Measurements from ENCODE around the gene UBASH3A. TPM values are rescaled to one million over a fixed set of nuclear protein-coding genes. Genes with fewer than 3 reads are reported as not detected.
A peak's percentile ranks its signal among the peaks of the same experiment; 100 is the strongest.

The UBASH3A gene
- total and polyA plus RNA-seq, 4 donors, result 0.10 to 1.4 (median 0.75) TPM; not detected in 1

GRCh38 chr21:42377211-42377950, 26.3 kb upstream of the UBASH3A start:
- H3K4me1 ChIP-seq (ENCODE audit: control insufficient read depth in 1 of 2, insufficient read depth in 2 of 2, low read length in 2 of 2), result no peaks in the 10 kb centered on the region
- intact Hi-C loops (cut with DNase I), result no loop called here
- 71 to 72% methylated on average over 24 of the region's 24 CpGs for WGBS, 2 donors
- H3K27me3 ChIP-seq (ENCODE audit: control insufficient read depth in 1 of 2, insufficient read depth in 2 of 2, low read length in 1 of 2), result no peaks in the 10 kb centered on the region
- H3K9me3 ChIP-seq (ENCODE audit: control insufficient read depth, low read length), result peaks cover 8% of the 10 kb centered on the region
- H3K27ac ChIP-seq (ENCODE audit: low read depth in 1 of 2, low read length in 2 of 2), result no peak overlapping the region
- DNase-seq (peak in 1 of 2 donors; percentile 54), ATAC-seq (ENCODE audit: low FRiP score) (no peak)
- no peak overlapping the region for H3K4me3 ChIP-seq (ENCODE audit: low read length in 2 of 2)
- H3K36me3 ChIP-seq (ENCODE audit: control insufficient read depth in 1 of 2, insufficient read depth in 2 of 2, low read length in 1 of 2), result no peaks in the 10 kb centered on the region

- 84 to 85% methylated on average over 5 of the region's 5 CpGs for WGBS, 2 donors
- DNase-seq (peak in 1 of 2 donors; percentile 40), ATAC-seq (ENCODE audit: low FRiP score) (no peak)
- Histone ChIP-seq H3K36me3 (ENCODE audit: control insufficient read depth in 1 of 2, insufficient read depth in 2 of 2, low read length in 1 of 2) (no peaks in the 10 kb centered on the region), H3K27me3 (ENCODE audit: control insufficient read depth in 1 of 2, insufficient read depth in 2 of 2, low read length in 1 of 2) (no peaks in the 10 kb centered on the region), H3K27ac (ENCODE audit: low read depth in 1 of 2, low read length in 2 of 2) (no peak overlapping the region), H3K4me3 (ENCODE audit: low read length in 2 of 2) (no peak overlapping the region), H3K4me1 (ENCODE audit: control insufficient read depth in 1 of 2, insufficient read depth in 2 of 2, low read length in 2 of 2) (no peaks in the 10 kb centered on the region), H3K9me3 (ENCODE audit: control insufficient read depth, low read length) (peaks cover 9% of the 10 kb centered on the region)
- intact Hi-C loops (cut with DNase I), result no loop called here
Observed at GRCh38 chr21:42377951-42378340, 25.8 kb upstream of the UBASH3A start.

DNA sequence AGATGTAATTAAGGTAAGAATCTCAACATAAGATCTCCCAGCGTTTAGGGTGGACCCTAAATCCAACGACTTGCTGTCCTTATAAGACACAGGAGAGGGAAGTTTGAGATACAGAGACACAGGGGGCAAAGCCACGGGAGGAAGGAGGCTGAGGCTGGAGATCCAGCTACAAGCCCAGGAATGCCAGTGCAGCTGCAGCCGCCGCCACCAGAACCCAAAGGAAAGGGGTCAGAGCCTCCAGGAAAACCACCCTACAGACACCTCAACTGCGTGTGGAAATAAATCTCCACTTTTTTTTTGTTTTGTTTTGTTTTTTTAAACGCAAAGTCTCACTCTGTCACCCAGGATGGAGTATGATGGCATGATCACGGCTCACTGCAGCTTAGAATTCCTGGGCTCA, 25.3 kb upstream of the UBASH3A start:
- intact Hi-C loops (cut with DNase I), result no loop called here
- Histone ChIP-seq H3K27ac (ENCODE audit: low read depth in 1 of 2, low read length in 2 of 2) (no peak overlapping the region), H3K4me1 (ENCODE audit: control insufficient read depth in 1 of 2, insufficient read depth in 2 of 2, low read length in 2 of 2) (no peaks in the 10 kb centered on the region), H3K4me3 (ENCODE audit: low read length in 2 of 2) (no peak overlapping the region), H3K36me3 (ENCODE audit: control insufficient read depth in 1 of 2, insufficient read depth in 2 of 2, low read length in 1 of 2) (no peaks in the 10 kb centered on the region), H3K27me3 (ENCODE audit: control insufficient read depth in 1 of 2, insufficient read depth in 2 of 2, low read length in 1 of 2) (no peaks in the 10 kb centered on the region), H3K9me3 (ENCODE audit: control insufficient read depth, low read length) (peaks cover 9% of the 10 kb centered on the region)
- DNase-seq (peak in 1 of 2 donors; percentile 13), ATAC-seq (ENCODE audit: low FRiP score) (no peak)
- WGBS, 2 donors, result 65 to 67% methylated on average over 8 of the region's 8 CpGs

GRCh38 chr21:42379426-42380215, 24.1 kb upstream of the UBASH3A start:
- ATAC-seq (ENCODE audit: low FRiP score) (no peak), DNase-seq (peak in 1 of 2 donors; percentile 45)
- no peak overlapping the region for H3K27ac ChIP-seq (ENCODE audit: low read depth in 1 of 2, low read length in 2 of 2)
- WGBS, 2 donors, result 78 to 79% methylated on average over 17 of the region's 17 CpGs
- peaks cover 9% of the 10 kb centered on the region for H3K9me3 ChIP-seq (ENCODE audit: control insufficient read depth, low read length)
- no peaks in the 10 kb centered on the region for H3K4me1 ChIP-seq (ENCODE audit: control insufficient read depth in 1 of 2, insufficient read depth in 2 of 2, low read length in 2 of 2)
- H3K27me3 ChIP-seq (ENCODE audit: control insufficient read depth in 1 of 2, insufficient read depth in 2 of 2, low read length in 1 of 2), result no peaks in the 10 kb centered on the region
- no peaks in the 10 kb centered on the region for H3K36me3 ChIP-seq (ENCODE audit: control insufficient read depth in 1 of 2, insufficient read depth in 2 of 2, low read length in 1 of 2)
- intact Hi-C loops (cut with DNase I), result no loop called here
- H3K4me3 ChIP-seq (ENCODE audit: low read length in 2 of 2), result no peak overlapping the region

- intact Hi-C loops (cut with DNase I), result no loop called here
- H3K4me3 ChIP-seq (ENCODE audit: low read length in 2 of 2), result no peak overlapping the region
- H3K4me1 ChIP-seq (ENCODE audit: control insufficient read depth in 1 of 2, insufficient read depth in 2 of 2, low read length in 2 of 2), result no peaks in the 10 kb centered on the region
- DNase-seq (peak in 1 of 2 donors; percentile 50), ATAC-seq (ENCODE audit: low FRiP score) (no peak)
- H3K27ac ChIP-seq (ENCODE audit: low read depth in 1 of 2, low read length in 2 of 2), result no peak overlapping the region
- H3K27me3 ChIP-seq (ENCODE audit: control insufficient read depth in 1 of 2, insufficient read depth in 2 of 2, low read length in 1 of 2), result no peaks in the 10 kb centered on the region
- peaks cover 12% of the 10 kb centered on the region for H3K9me3 ChIP-seq (ENCODE audit: control insufficient read depth, low read length)
- H3K36me3 ChIP-seq (ENCODE audit: control insufficient read depth in 1 of 2, insufficient read depth in 2 of 2, low read length in 1 of 2), result no peaks in the 10 kb centered on the region
- 70 to 75% methylated on average over 1 of the region's 1 CpG for WGBS, 2 donors
Observed at GRCh38 chr21:42381347-42381984, 22.2 kb upstream of the UBASH3A start.

- ATAC-seq (ENCODE audit: low FRiP score), result no peak
- no peaks in the 10 kb centered on the region for H3K36me3 ChIP-seq (ENCODE audit: control insufficient read depth in 1 of 2, insufficient read depth in 2 of 2, low read length in 1 of 2)
- no peak overlapping the region for H3K4me3 ChIP-seq (ENCODE audit: low read length in 2 of 2)
- peak in 1 of 2 donors; percentile 48 for DNase-seq
- no peak overlapping the region for H3K27ac ChIP-seq (ENCODE audit: low read depth in 1 of 2, low read length in 2 of 2)
- H3K4me1 ChIP-seq (ENCODE audit: control insufficient read depth in 1 of 2, insufficient read depth in 2 of 2, low read length in 2 of 2), result no peaks in the 10 kb centered on the region
- peaks cover 12% of the 10 kb centered on the region for H3K9me3 ChIP-seq (ENCODE audit: control insufficient read depth, low read length)
- no peaks in the 10 kb centered on the region for H3K27me3 ChIP-seq (ENCODE audit: control insufficient read depth in 1 of 2, insufficient read depth in 2 of 2, low read length in 1 of 2)
- intact Hi-C loops (cut with DNase I), result no loop called here
- 89 to 91% methylated on average over 6 of the region's 6 CpGs for WGBS, 2 donors
Observed at GRCh38 chr21:42382915-42383314, 20.8 kb upstream of the UBASH3A start.

- Histone ChIP-seq H3K27me3 (ENCODE audit: control insufficient read depth in 1 of 2, insufficient read depth in 2 of 2, low read length in 1 of 2) (no peaks in the 10 kb centered on the region), H3K4me3 (ENCODE audit: low read length in 2 of 2) (no peak overlapping the region), H3K9me3 (ENCODE audit: control insufficient read depth, low read length) (peaks cover 12% of the 10 kb centered on the region), H3K27ac (ENCODE audit: low read depth in 1 of 2, low read length in 2 of 2) (no peak overlapping the region), H3K4me1 (ENCODE audit: control insufficient read depth in 1 of 2, insufficient read depth in 2 of 2, low read length in 2 of 2) (no peaks in the 10 kb centered on the region), H3K36me3 (ENCODE audit: control insufficient read depth in 1 of 2, insufficient read depth in 2 of 2, low read length in 1 of 2) (no peaks in the 10 kb centered on the region)
- ATAC-seq (ENCODE audit: low FRiP score) (no peak), DNase-seq (peak in 1 of 2 donors; percentile 38)
- WGBS, 2 donors, result 77 to 85% methylated on average over 6 of the region's 6 CpGs
- intact Hi-C loops (cut with DNase I), result no loop called here
Observed at GRCh38 chr21:42383331-42383730, 20.4 kb upstream of the UBASH3A start.

DNA sequence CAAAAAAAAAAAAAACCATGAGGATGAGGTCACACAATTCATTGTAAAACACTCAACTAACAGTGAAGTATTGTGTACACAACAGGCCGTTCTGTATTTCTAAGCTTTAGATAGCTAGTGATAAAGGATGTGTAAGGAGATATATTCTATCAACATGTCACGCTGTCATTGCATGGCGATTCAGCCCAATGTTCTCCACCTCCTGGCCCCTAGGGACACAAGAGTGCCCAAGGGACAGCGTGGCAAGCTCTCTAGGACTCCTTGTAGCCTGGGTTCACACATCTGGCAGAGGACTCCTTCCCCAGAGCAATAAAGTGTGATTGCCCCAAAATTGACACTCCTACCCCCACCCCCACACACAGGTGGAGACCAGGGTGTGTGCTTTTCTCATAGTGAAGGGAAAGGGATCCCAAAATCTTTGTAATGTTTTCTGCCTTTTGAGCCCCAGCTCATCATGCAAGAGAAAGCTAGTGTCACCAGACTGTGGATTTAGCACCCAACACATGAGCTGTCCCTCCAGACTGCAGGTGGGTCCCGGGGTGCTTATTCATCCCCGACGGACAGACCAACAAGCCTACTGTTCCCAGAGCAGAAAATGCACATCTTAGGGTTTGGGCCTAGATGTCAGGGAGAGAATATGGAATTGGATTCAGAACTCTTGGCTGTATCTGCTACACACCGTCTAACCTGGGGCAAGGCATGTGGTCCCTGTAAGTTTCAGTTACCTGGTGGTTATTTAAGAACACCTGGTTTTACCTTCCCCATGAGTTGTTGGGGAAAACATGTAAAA, 19.4 kb upstream of the UBASH3A start:
- intact Hi-C loops (cut with DNase I), result no loop called here
- Histone ChIP-seq H3K4me3 (ENCODE audit: low read length in 2 of 2) (no peak overlapping the region), H3K9me3 (ENCODE audit: control insufficient read depth, low read length) (peaks cover 12% of the 10 kb centered on the region), H3K36me3 (ENCODE audit: control insufficient read depth in 1 of 2, insufficient read depth in 2 of 2, low read length in 1 of 2) (no peaks in the 10 kb centered on the region), H3K27me3 (ENCODE audit: control insufficient read depth in 1 of 2, insufficient read depth in 2 of 2, low read length in 1 of 2) (no peaks in the 10 kb centered on the region), H3K4me1 (ENCODE audit: control insufficient read depth in 1 of 2, insufficient read depth in 2 of 2, low read length in 2 of 2) (no peaks in the 10 kb centered on the region), H3K27ac (ENCODE audit: low read depth in 1 of 2, low read length in 2 of 2) (no peak overlapping the region)
- WGBS, 2 donors, result 62 to 71% methylated on average over 8 of the region's 8 CpGs
- ATAC-seq (ENCODE audit: low FRiP score), result no peak
- no peak for DNase-seq
